ENCODE results near the gene CHRNB1. TPM values are rescaled to one million over a fixed set of nuclear protein-coding genes. Genes with fewer than 3 reads are reported as not detected.

Gene CHRNB1
- total and polyA plus RNA-seq, 12 donors, result 18.7 to 56.3 (median 36.9) TPM

GRCh38 chr17:7415784-7416183, 29.1 kb upstream of the CHRNB1 start:
- intact Hi-C loops (cut with DNase I), result no loop called here
- Histone ChIP-seq H3K27ac (no peak overlapping the region), H3K36me3 (replicated peaks in 1 of 2) (no peaks in the 10 kb centered on the region), H3K4me3 (no peak overlapping the region), H3K9me3 (replicated peaks in 1 of 3) (no peaks in the 10 kb centered on the region), H3K27me3 (no peaks in the 10 kb centered on the region), H3K4me1 (replicated peaks in 1 of 2) (no peaks in the 10 kb centered on the region)
- no peak for DNase-seq
- WGBS, 4 donors, result 88 to 94% (median 92%) methylated on average over 9 to 23 of the region's 23 CpGs
- TF ChIP-seq CTCF (IDR thresholded peaks at IDR 0.05), result no peak
- no peak for TF ChIP-seq POLR2A (IDR thresholded peaks at IDR 0.05)

GRCh38 chr17:7416323-7416722, 28.5 kb upstream of the CHRNB1 start:
- no peaks in the 10 kb centered on the region for H3K4me1 ChIP-seq (replicated peaks in 1 of 2)
- no peaks in the 10 kb centered on the region for H3K27me3 ChIP-seq
- H3K27ac ChIP-seq, result no peak overlapping the region
- H3K9me3 ChIP-seq (replicated peaks in 1 of 3), result no peaks in the 10 kb centered on the region
- TF ChIP-seq CTCF (IDR thresholded peaks at IDR 0.05), result no peak
- no peak for TF ChIP-seq POLR2A (IDR thresholded peaks at IDR 0.05)
- no peaks in the 10 kb centered on the region for H3K36me3 ChIP-seq (replicated peaks in 1 of 2)
- H3K4me3 ChIP-seq, result no peak overlapping the region
- no peak for DNase-seq
- 72 to 80% (median 79%) methylated on average over 5 to 6 of the region's 6 CpGs for WGBS, 4 donors
- intact Hi-C loops (cut with DNase I), result no loop called here

- Histone ChIP-seq H3K27me3 (no peaks in the 10 kb centered on the region), H3K9me3 (replicated peaks in 1 of 3) (no peaks in the 10 kb centered on the region), H3K27ac (no peak overlapping the region), H3K4me3 (no peak overlapping the region), H3K36me3 (replicated peaks in 1 of 2) (no peaks in the 10 kb centered on the region), H3K4me1 (replicated peaks in 1 of 2) (no peaks in the 10 kb centered on the region)
- 92 to 97% (median 95%) methylated on average over 30 to 54 of the region's 54 CpGs for WGBS, 4 donors
- DNase-seq, result no peak
- intact Hi-C loops (cut with DNase I), result no loop called here
- TF ChIP-seq POLR2A (IDR thresholded peaks at IDR 0.05), result no peak
- no peak for TF ChIP-seq CTCF (IDR thresholded peaks at IDR 0.05)
Observed at GRCh38 chr17:7417056-7417655, 27.7 kb upstream of the CHRNB1 start.

- Histone ChIP-seq H3K27ac (no peak overlapping the region), H3K9me3 (replicated peaks in 1 of 3) (no peaks in the 10 kb centered on the region), H3K36me3 (replicated peaks in 1 of 2) (no peaks in the 10 kb centered on the region), H3K4me1 (replicated peaks in 1 of 2) (no peaks in the 10 kb centered on the region), H3K4me3 (no peak overlapping the region), H3K27me3 (no peaks in the 10 kb centered on the region)
- no peak for DNase-seq
- WGBS, 4 donors, result 59 to 70% (median 66%) methylated on average over 11 to 18 of the region's 18 CpGs
- TF ChIP-seq CTCF (IDR thresholded peaks at IDR 0.05), result no peak
- no peak for TF ChIP-seq POLR2A (IDR thresholded peaks at IDR 0.05)
- intact Hi-C loops (cut with DNase I), result no loop called here
Observed at GRCh38 chr17:7418472-7419152, 26.2 kb upstream of the CHRNB1 start.

Data from adrenal gland (tissue), 12 donors.